ENCODE measurements around the gene SLC2A3. TPM values are rescaled to one million over a fixed set of nuclear protein-coding genes. Genes with fewer than 3 reads are reported as not detected.
"Not testable (repeated sequence)": the region's sequence is repeated elsewhere in the genome, so short reads cannot be mapped to it uniquely, and the experiment has no call there.

Gene SLC2A3
- total RNA-seq, result 76.3 and 98.2 TPM in 2 replicates
- 65.3 and 111 TPM in 2 replicates for polyA plus RNA-seq

GRCh38 chr12:7935590-7936581 lies at the start of gene SLC2A3:
SLC2A3 (minus strand) TSS chr12:7936187; CDS start chr12:7936034, 153 bp downstream.
- peak within 1 kb of the TSS; percentile 86 for H3K27ac ChIP-seq
- no peaks in the 10 kb centered on the region for H3K9me2 ChIP-seq (replicated peaks; ENCODE audit: insufficient read depth)
- no peaks in the 10 kb centered on the region for H3K27me3 ChIP-seq
- H3K4me3 ChIP-seq, result peak within 1 kb of the TSS; percentile 29
- no peaks in the 10 kb centered on the region for H3K4me1 ChIP-seq (ENCODE audit: insufficient read depth)
- DNase-seq (ENCODE audit: low spot score), result peak; percentile 76
- peak within 1 kb of the TSS; percentile 78 for H3K4me2 ChIP-seq
- H3K9me3 ChIP-seq (ENCODE audit: low read depth), result no peaks in the 10 kb centered on the region
- WGBS (ENCODE audit: low lambda C conversion rate, missing lambda C conversion rate), result 8% methylated on average over 15 of the region's 15 CpGs
- H2AFZ ChIP-seq, result peak within 1 kb of the TSS; percentile 12
- TF ChIP-seq CTCF (IDR thresholded peaks at IDR 0.05; ENCODE audit: poor library complexity) (no peak), EZH2phosphoT487 (IDR thresholded peaks at IDR 0.05; ENCODE audit: low read depth, severe bottlenecking, unreplicated experiment) (no peak)
- H4K20me1 ChIP-seq (ENCODE audit: insufficient read depth, poor library complexity, severe bottlenecking), result peaks cover 6% of the 10 kb centered on the region
- H3K36me3 ChIP-seq (replicated peaks; ENCODE audit: insufficient read depth, low read depth), result no peaks in the 10 kb centered on the region
- H3K79me2 ChIP-seq, result peaks cover 21% of the 10 kb centered on the region

GRCh38 chr12:7984900-7985299 lies 48.9 kb upstream of the SLC2A3 start:
- no peaks in the 10 kb centered on the region for H3K4me1 ChIP-seq (ENCODE audit: insufficient read depth)
- no peak overlapping the region for H3K27ac ChIP-seq
- no peaks in the 10 kb centered on the region for H3K79me2 ChIP-seq
- no peak overlapping the region for H3K4me3 ChIP-seq
- H3K9me2 ChIP-seq (replicated peaks; ENCODE audit: insufficient read depth), result no peaks in the 10 kb centered on the region
- H3K9me3 ChIP-seq (ENCODE audit: low read depth), result no peaks in the 10 kb centered on the region
- no peak for TF ChIP-seq EZH2 (IDR thresholded peaks at IDR 0.05; ENCODE audit: borderline replicate concordance)
- no peak for TF ChIP-seq CTCF (IDR thresholded peaks at IDR 0.05; ENCODE audit: poor library complexity)
- TF ChIP-seq EZH2phosphoT487 (IDR thresholded peaks at IDR 0.05; ENCODE audit: low read depth, severe bottlenecking, unreplicated experiment), result no peak
- no peak overlapping the region for H3K4me2 ChIP-seq
- H2AFZ ChIP-seq, result no peak overlapping the region
- H3K36me3 ChIP-seq (replicated peaks; ENCODE audit: insufficient read depth, low read depth), result no peaks in the 10 kb centered on the region
- H4K20me1 ChIP-seq (ENCODE audit: insufficient read depth, poor library complexity, severe bottlenecking), result no peaks in the 10 kb centered on the region
- no peaks in the 10 kb centered on the region for H3K27me3 ChIP-seq
- 92% methylated on average over 5 of the region's 5 CpGs for WGBS (ENCODE audit: low lambda C conversion rate, missing lambda C conversion rate)
- no peak for DNase-seq (ENCODE audit: low spot score)

- not testable (repeated sequence) for H3K9me3 ChIP-seq (ENCODE audit: low read depth); H3K4me3 ChIP-seq; DNase-seq (ENCODE audit: low spot score); H3K4me1 ChIP-seq (ENCODE audit: insufficient read depth); H3K9me2 ChIP-seq (replicated peaks; ENCODE audit: insufficient read depth); H3K79me2 ChIP-seq; H4K20me1 ChIP-seq (ENCODE audit: insufficient read depth, poor library complexity, severe bottlenecking); H2AFZ ChIP-seq; H3K36me3 ChIP-seq (replicated peaks; ENCODE audit: insufficient read depth, low read depth); H3K27ac ChIP-seq; H3K4me2 ChIP-seq; H3K27me3 ChIP-seq
- WGBS (ENCODE audit: low lambda C conversion rate, missing lambda C conversion rate), result 97% methylated on average over 1 of the region's 1 CpG
These were observed 47.5 kb upstream of the SLC2A3 start for GRCh38 chr12:7983460-7983859.

GRCh38 chr12:7983019-7983418 lies 47.0 kb upstream of the SLC2A3 start:
- DNase-seq (ENCODE audit: low spot score); H3K9me3 ChIP-seq (ENCODE audit: low read depth); H3K9me2 ChIP-seq (replicated peaks; ENCODE audit: insufficient read depth); H3K27me3 ChIP-seq; H3K4me3 ChIP-seq; H2AFZ ChIP-seq; H3K4me1 ChIP-seq (ENCODE audit: insufficient read depth); H3K4me2 ChIP-seq; H3K79me2 ChIP-seq; H4K20me1 ChIP-seq (ENCODE audit: insufficient read depth, poor library complexity, severe bottlenecking); H3K36me3 ChIP-seq (replicated peaks; ENCODE audit: insufficient read depth, low read depth); H3K27ac ChIP-seq: not testable (repeated sequence)
- WGBS (ENCODE audit: low lambda C conversion rate, missing lambda C conversion rate), result 93% methylated on average over 10 of the region's 11 CpGs

GRCh38 chr12:7982332-7982735 lies 46.3 kb upstream of the SLC2A3 start:
- H3K27me3 ChIP-seq; H3K27ac ChIP-seq; H3K36me3 ChIP-seq (replicated peaks; ENCODE audit: insufficient read depth, low read depth); H2AFZ ChIP-seq; H3K4me2 ChIP-seq; H3K79me2 ChIP-seq; H3K4me1 ChIP-seq (ENCODE audit: insufficient read depth); H4K20me1 ChIP-seq (ENCODE audit: insufficient read depth, poor library complexity, severe bottlenecking); H3K9me2 ChIP-seq (replicated peaks; ENCODE audit: insufficient read depth); DNase-seq (ENCODE audit: low spot score); H3K4me3 ChIP-seq; H3K9me3 ChIP-seq (ENCODE audit: low read depth): not testable (repeated sequence)
- 23% methylated on average over 2 of the region's 2 CpGs for WGBS (ENCODE audit: low lambda C conversion rate, missing lambda C conversion rate)
